Measurements from ENCODE around the gene COA4.

Gene COA4

DNA sequence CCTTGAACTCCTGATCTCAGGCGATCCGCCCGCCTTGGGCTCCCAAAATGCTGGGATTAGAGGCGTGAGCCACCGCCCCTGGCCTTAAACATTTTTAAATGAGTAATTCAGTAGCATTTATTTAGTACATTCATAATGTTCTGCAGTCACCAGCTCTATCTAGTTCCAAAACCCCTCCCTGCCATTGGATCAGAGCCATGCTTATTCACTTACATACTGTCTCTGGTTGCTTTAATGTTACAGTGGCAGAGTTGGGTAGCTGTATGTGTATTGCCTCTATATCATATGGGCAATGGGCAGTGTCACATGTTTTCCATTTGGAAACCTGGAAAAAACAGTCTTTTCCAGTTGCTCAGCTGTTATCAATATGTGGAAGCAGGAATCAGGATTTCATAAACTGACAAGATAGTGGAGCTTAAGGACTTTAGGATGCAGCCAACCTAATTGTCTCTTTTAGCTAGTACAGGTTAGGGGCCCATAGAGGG is 10.5 kb downstream of the COA4 start:
- DNase-seq (ENCODE audit: low spot score) = no peak

- no peak for DNase-seq (ENCODE audit: low spot score)
Measured at GRCh38 chr11:73862986-73863385, 13.7 kb downstream of the COA4 start.

- DNase-seq (ENCODE audit: low spot score) = no peak
Measured at GRCh38 chr11:73860202-73860601, 16.4 kb downstream of the COA4 start.

DNA sequence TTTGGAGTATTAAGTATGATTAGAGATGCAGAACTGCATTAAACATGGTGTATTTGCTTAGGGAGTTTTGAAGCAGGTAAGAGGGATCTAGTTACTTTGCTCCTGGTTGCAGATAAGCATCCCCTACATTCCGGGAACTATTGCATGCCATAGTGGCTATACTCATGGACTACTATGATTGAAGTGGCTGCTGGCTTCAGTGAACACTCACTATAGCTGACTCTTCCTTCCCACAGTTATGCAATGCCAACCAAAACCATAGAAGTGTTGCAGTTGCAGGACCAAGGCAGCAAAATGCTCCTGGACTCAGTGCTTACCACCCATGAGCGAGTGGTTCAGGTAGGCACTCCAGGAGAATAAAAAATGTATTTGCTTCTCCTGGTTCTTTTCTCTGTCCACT is 17.0 kb downstream of the COA4 start:
- DNase-seq (ENCODE audit: low spot score) = no peak

- no peak for DNase-seq (ENCODE audit: low spot score)
Measured at GRCh38 chr11:73856031-73856567, 20.5 kb downstream of the COA4 start.

GRCh38 chr11:73854680-73855079 is 22.0 kb downstream of the COA4 start:
- DNase-seq (ENCODE audit: low spot score) = no peak

DNA sequence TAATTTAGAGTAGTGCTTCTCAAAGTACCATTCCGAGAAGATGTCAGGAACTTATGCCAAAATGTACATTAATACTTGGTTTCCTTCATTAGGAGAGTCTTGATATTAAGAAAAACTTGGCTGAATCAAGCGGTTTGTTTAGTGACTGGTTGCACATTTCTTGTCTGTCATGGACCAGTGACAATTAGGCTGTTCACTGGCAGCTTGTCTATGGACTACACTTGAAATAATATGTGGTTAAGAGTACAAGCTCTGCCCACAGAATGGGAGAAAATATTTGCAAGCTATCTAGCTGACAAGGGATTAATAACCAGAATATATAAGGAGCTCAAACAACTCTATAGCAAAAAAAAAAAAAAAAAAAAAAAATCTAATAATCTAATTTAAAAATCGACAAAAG is 24.6 kb downstream of the COA4 start:
- no peak for DNase-seq (ENCODE audit: low spot score)

- no peak for DNase-seq (ENCODE audit: low spot score)
Measured at GRCh38 chr11:73851046-73851764, 25.4 kb downstream of the COA4 start.

- DNase-seq (ENCODE audit: low spot score) = no peak
Measured at GRCh38 chr11:73839123-73839457, 37.6 kb downstream of the COA4 start.

DNA sequence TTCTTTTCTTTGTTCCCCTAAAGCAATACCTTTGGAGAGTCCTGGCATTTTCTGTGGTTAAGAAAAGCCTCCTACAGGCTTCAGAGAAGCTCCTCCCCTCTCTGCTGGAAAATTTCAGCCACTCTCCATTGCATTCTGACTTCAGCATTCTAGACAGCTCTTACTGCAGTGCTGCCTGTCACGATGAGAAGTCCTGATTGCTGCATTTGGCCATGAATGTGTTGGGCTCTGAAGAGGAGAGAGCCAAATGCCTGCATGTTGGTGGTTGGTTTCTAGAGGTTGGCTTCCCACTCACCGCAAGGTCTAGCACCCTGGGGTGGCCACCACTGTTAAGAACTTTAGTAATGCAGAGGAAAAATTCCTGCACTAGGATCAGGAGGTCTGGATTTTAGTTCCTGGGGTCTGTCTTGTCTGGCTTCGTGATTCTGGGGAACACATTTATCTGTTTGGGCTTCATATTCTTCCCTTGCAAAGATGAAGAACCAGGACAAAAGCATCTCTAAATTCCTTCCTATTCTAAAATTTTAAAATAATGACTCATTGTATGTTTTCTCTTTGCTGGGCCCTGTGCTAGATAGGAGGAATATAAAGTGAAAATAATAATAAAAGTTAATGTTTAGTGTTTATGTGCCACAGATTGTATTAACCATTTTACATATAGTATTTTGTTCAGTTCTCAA is 38.1 kb downstream of the COA4 start:
- peak; percentile 23 for DNase-seq (ENCODE audit: low spot score)

GRCh38 chr11:73833067-73833466 is 43.6 kb downstream of the COA4 start:
- DNase-seq (ENCODE audit: low spot score) = no peak

GRCh38 chr11:73830261-73830660 is 46.4 kb downstream of the COA4 start:
- no peak for DNase-seq (ENCODE audit: low spot score)
